Fibroblast of villous mesenchyme (primary cell): ENCODE measurements around the gene TMPRSS7. TPM values are rescaled to one million over a fixed set of nuclear protein-coding genes. Genes with fewer than 3 reads are reported as not detected.

Source experiments
- DNase-seq: peaks from one replicate; pipeline ENCODE4 v3.0.0-alpha.2; 2010; ENCODE audit warnings: low read depth
- H3K4me3 ChIP-seq: 2 replicates; pipeline ENCODE4 v1.5.1; 2011; ENCODE audit warnings: low read depth, mild to moderate bottlenecking, low read length
- total RNA-seq: library from RNA; depleted of rRNA; stranded (reverse); fragments of >200 nt; gene quantifications from 2 replicates; pipeline ENCODE4 v1.2.3, GENCODE V29; 2012
- TF ChIP-seq, protein P1 (sequence below): IDR thresholded peaks from 2 replicates; pipeline ENCODE4 v1.5.1; 2012; ENCODE audit warnings: low read depth, mild to moderate bottlenecking, low read length; ENCODE audit not compliant: insufficient read depth

Gene TMPRSS7
- total RNA-seq, 1 donor: not detected

DNA sequence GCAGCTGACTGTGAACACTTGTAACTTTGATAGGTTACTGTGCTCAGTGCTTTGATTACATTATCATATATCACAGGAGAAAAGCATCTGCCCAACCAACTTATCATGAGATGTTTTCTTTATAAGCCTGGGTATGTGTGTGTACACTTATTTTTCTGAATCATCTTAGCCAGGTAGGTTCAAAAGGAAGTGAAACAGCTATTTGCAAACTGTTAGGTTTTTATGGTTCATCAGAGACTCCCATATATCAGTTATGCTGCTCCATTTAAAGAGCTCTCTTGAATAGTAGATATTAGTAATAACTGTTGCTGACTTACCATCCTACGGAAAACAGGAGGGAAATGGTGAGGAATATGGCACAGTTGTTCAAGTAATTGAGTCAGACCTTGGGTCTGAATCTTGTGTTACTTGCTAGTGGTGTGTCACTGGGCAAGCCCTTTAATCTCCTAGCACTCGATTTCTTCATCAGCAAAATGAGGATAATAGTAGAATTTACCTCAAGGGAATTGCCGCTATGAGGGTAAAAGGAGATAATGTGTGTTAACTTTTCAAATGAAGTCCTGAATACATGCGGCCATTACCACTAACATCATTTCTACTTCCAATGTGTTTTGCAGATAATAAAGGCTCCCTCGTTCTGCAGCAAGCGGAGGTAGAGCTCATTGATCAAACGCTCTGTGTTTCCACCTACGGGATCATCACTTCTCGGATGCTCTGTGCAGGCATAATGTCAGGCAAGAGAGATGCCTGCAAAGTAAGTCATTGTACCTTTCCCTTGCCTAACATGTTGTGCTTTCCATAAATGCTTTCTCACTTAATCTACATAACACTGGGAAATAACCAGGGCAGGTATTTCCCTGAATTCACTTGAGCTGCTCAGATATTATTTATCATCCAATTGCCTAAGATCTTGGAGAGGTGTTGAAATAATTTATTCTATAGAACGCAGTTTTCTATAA, 43.9 kb downstream of the TMPRSS7 start:
- DNase-seq: no peak
- H3K4me3 ChIP-seq: no peak overlapping the region
- TF ChIP-seq, protein P1, sequence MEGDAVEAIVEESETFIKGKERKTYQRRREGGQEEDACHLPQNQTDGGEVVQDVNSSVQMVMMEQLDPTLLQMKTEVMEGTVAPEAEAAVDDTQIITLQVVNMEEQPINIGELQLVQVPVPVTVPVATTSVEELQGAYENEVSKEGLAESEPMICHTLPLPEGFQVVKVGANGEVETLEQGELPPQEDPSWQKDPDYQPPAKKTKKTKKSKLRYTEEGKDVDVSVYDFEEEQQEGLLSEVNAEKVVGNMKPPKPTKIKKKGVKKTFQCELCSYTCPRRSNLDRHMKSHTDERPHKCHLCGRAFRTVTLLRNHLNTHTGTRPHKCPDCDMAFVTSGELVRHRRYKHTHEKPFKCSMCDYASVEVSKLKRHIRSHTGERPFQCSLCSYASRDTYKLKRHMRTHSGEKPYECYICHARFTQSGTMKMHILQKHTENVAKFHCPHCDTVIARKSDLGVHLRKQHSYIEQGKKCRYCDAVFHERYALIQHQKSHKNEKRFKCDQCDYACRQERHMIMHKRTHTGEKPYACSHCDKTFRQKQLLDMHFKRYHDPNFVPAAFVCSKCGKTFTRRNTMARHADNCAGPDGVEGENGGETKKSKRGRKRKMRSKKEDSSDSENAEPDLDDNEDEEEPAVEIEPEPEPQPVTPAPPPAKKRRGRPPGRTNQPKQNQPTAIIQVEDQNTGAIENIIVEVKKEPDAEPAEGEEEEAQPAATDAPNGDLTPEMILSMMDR: no peak

DNA sequence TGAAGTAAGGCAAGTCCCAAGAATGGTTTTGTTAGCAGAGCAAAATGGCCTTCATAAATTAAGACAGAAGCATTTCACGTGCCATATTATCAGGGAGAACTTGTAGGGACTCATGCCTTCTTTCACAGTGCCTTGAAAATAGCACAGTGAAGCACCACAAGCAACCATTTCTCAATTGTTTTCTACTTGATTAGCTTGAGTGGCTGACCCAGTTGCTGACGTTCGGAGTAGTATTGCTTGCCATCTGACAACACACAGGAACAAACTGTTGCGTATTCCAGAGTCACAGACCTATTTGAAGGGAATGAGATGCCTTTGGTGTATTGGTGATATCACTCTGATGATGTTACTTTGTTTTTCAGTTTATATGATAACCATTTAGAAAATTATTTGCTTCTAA, 48.7 kb downstream of the TMPRSS7 start:
- DNase-seq: no peak
- no peak overlapping the region for H3K4me3 ChIP-seq
- TF ChIP-seq, protein P1: no peak

DNA sequence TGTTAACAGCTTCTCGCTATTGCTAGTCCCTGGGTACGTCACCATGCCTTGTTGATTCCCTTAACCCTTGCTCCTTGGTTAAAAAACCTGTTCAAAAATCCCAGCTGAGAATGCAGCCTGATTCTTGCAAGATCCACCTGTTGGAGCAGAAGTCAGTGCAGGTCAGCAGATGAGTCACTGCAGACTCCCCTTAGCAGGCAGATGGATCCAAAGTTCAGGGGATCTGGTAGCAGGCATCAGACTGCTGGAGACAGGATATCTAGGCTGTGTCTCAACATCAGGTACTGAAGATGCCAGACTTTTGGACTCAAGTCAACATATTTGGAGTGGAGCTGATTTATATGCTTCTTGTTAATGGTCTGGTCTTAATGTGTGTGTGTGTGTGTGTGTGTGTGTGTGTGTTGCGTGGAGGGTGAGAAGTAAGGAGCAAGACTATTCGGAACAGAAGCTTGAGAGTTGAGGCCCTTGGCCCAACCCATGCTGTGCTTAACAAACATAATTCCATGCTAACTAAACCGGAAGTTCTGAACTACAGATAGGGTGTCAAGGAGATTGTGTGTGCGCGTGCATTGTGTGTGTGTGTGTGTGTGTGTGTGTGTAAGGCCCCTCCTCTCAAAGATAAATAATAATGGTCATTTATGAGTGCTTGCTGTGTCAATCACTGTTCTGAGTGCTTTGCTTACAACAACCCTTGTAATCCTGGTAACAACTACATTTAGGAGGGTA, 50.6 kb downstream of the TMPRSS7 start:
- no peak for DNase-seq
- H3K4me3 ChIP-seq: no peak overlapping the region
- TF ChIP-seq, protein P1: no peak

DNA sequence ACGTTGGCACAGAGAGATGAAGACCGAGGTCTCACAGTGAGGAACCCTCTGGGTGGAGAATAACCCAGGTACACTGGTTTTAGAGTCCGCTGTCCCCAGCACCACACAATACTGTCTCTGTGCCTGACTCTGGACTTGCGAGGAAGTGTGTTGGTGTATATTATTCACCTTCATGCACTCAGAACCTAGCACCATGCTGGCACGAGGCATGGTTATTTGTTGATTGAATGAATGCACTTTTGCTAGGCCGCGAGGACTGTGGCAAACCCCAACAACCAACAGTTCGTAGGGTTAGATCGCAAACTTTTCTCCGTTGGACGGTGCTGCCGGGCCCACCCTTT, 51.2 kb downstream of the TMPRSS7 start:
- TF ChIP-seq, protein P1: no peak
- peak overlapping the region; percentile 67 for H3K4me3 ChIP-seq
- DNase-seq: no peak

DNA sequence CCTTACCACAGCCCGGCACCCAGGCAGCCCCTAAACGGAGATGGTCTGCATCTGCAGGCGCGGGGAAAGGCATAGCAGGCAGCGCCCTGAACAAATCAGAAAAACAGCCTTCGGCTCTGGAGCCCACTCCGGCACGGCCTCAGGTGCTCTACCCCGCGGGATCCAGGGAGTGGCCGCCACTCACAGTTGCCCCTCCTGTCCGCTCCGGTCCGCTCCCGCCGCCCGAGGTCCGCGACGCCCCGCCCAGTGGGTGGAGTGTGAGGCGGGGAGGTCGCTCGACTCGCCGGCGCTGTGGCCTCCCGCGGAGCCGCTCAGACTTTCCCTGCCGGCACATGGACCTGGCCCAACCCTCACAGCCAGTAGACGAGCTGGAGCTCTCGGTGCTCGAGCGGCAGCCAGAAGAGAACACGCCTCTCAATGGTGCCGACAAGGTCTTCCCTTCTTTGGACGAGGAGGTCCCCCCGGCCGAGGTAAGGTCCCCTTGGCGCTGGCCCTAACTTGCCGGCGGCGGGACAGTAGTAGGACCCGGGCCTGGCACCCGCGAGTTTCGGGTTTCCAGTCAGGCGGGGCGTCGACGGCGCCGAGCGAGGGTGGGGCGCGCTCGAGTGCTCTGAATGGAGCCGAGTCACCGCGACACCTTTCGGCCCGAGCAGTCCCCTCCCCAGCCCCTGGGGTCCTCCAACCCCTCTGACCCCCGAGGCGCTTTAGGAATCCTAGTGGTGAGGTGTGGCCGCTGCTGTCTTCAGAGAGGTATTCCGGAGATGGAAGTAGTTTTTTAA, 51.7 kb downstream of the TMPRSS7 start, which contains the start of gene C3orf52:
Gene C3orf52, plus strand, starts transcription at position 314 of the 779 bp plus-strand sequence. Its CDS starts 19 bp downstream, at position 333.
- TF ChIP-seq, protein P1: peak; percentile 9
- peak; percentile 72 for DNase-seq
- peak within 1 kb of the TSS; percentile 67 for H3K4me3 ChIP-seq

DNA sequence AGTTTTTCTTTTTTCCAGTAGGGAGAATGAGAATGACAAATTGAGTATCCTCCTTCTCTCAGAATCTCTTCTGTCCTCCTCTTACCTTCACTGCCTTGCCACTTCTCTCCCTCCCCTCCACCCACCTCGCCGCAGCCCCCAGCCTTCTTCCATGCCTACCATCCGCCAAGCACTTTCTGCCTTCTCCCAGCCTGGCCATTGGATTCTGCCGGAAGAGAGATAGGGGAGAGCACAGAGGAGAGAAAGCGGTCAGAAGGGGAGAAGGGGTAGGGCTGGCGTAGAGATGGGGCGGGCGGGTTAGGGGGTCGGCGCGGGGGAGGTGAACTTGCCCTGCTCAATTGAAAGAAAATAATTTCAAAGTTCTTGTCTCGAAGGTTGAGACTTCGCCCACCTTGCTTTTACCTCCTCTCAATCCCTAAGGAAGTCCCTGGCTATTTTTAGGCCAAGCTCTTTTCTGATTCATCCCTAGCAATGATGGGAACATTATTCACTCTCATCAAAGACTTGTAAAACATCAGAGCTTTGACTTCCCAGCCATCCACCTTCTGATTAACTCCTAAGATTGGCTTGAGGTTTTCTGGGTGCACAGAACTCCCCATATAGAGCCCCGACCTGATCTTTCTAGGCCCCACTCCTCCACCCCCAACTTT, 52.5 kb downstream of the TMPRSS7 start:
- peak overlapping the region; percentile 67 for H3K4me3 ChIP-seq
- DNase-seq: peak; percentile 17
- TF ChIP-seq, protein P1: no peak
